Activated CD4-positive, alpha-beta T cell treated with anti-CD3 and anti-CD28 coated beads, Interleukin-2, amount 10 ng/mL, durations not matched to agents 7 days and 5 days (primary cell): ENCODE data around the gene KRTAP10-12. TPM values are rescaled to one million over a fixed set of nuclear protein-coding genes. Genes with fewer than 3 reads are reported as not detected.
"Not testable (repeated sequence)": the region's sequence is repeated elsewhere in the genome, so short reads cannot be mapped to it uniquely, and the experiment has no call there.

Experiments
- CTCF ChIA-PET: fragments of 350-600 bp; sonication (Branson Sonifier 250); formaldehyde crosslinking; loops from one replicate; lab custom pipeline; 2021; ENCODE audit warnings: antibody characterized with exemption; lab: Charles Lee
- POLR2A ChIA-PET: fragments of 350-600 bp; sonication (Branson Sonifier 250); formaldehyde crosslinking; loops from one replicate; lab custom pipeline; 2021; ENCODE audit warnings: antibody characterized with exemption; lab: Charles Lee
- DNase-seq: peaks from one replicate; pipeline ENCODE4 v3.0.0-alpha.2; 2020
- H3K27ac Mint-ChIP-seq: one replicate; pipeline ENCODE4 v1.8.0; 2021; ENCODE audit warnings: mild to moderate bottlenecking, moderate library complexity, mixed read lengths
- H3K27me3 Mint-ChIP-seq: one replicate; pipeline ENCODE4 v1.8.0; 2021; ENCODE audit warnings: mixed read lengths
- H3K36me3 Mint-ChIP-seq: one replicate; pipeline ENCODE4 v1.8.0; 2021; ENCODE audit warnings: low read depth, mixed read lengths
- H3K4me1 Mint-ChIP-seq: one replicate; pipeline ENCODE4 v1.8.0; 2021; ENCODE audit warnings: mixed read lengths
- H3K4me3 Mint-ChIP-seq: one replicate; pipeline ENCODE4 v1.8.0; 2021; ENCODE audit warnings: mild to moderate bottlenecking, moderate library complexity, mixed read lengths
- H3K9me3 Mint-ChIP-seq: one replicate; pipeline ENCODE4 v1.8.0; 2021; ENCODE audit warnings: mixed read lengths
- total RNA-seq, 2 experiments: library from RNA; stranded (reverse); gene quantifications; one replicate each; pipeline ENCODE4 v1.2.3, GENCODE V29; 2021

KRTAP10-12 gene
- not detected for total RNA-seq

GRCh38 chr21:44697172-44697810 lies at the start of gene KRTAP10-12:
KRTAP10-12 (plus strand) TSS chr21:44697172; CDS start chr21:44697202, 30 bp downstream.
- POLR2A ChIA-PET, H3K36me3 Mint-ChIP-seq, H3K4me1 Mint-ChIP-seq, H3K4me3 Mint-ChIP-seq, H3K27ac Mint-ChIP-seq: not testable (repeated sequence)
- Mint-ChIP-seq H3K27me3 (peaks cover 54% of the 10 kb centered on the region), H3K9me3 (peaks cover 11% of the 10 kb centered on the region)
- peak; percentile 1 for DNase-seq
- CTCF ChIA-PET = interaction anchor here (0.6 kb wide), 1 partner anchor 187 kb away, joined by 3 read pairs; no protein-coding TSS in a partner anchor

- peaks cover 23% of the 10 kb centered on the region for H3K9me3 Mint-ChIP-seq
- ChIA-PET CTCF (interaction anchor here (1.4 to 1.8 kb wide), 2 partner anchors 8 to 10 kb away, joined by 3 to 5 read pairs; partner anchors contain the start of genes KRTAP12-3 and KRTAP12-4), POLR2A (no interaction called here)
- DNase-seq = no peak
- no peaks in the 10 kb centered on the region for H3K4me1 Mint-ChIP-seq
- no peak overlapping the region for H3K27ac Mint-ChIP-seq
- H3K27me3 Mint-ChIP-seq = peaks cover 2% of the 10 kb centered on the region
- H3K4me3 Mint-ChIP-seq = no peak overlapping the region
- peaks cover 8% of the 10 kb centered on the region for H3K36me3 Mint-ChIP-seq
These were observed 49.8 kb upstream of the KRTAP10-12 start for GRCh38 chr21:44647222-44647552.

GRCh38 chr21:44648557-44649311 lies 48.2 kb upstream of the KRTAP10-12 start:
- Mint-ChIP-seq H3K27ac (no peak overlapping the region), H3K4me1 (peaks cover 4% of the 10 kb centered on the region), H3K9me3 (peaks cover 23% of the 10 kb centered on the region), H3K4me3 (no peak overlapping the region), H3K36me3 (peaks cover 12% of the 10 kb centered on the region), H3K27me3 (no peaks in the 10 kb centered on the region)
- CTCF ChIA-PET = interaction anchor here (1.4 kb wide), 1 partner anchor 9 kb away, joined by 3 read pairs; the partner anchor contains the start of gene KRTAP12-3
- no peak for DNase-seq
- POLR2A ChIA-PET = no interaction called here

GRCh38 chr21:44649521-44650100 lies 47.4 kb upstream of the KRTAP10-12 start:
- H3K27me3 Mint-ChIP-seq = no peaks in the 10 kb centered on the region
- no peak overlapping the region for H3K4me3 Mint-ChIP-seq
- CTCF ChIA-PET = no interaction called here
- POLR2A ChIA-PET = no interaction called here
- peaks cover 18% of the 10 kb centered on the region for H3K36me3 Mint-ChIP-seq
- H3K27ac Mint-ChIP-seq = no peak overlapping the region
- peaks cover 19% of the 10 kb centered on the region for H3K9me3 Mint-ChIP-seq
- no peak for DNase-seq
- peaks cover 12% of the 10 kb centered on the region for H3K4me1 Mint-ChIP-seq

GRCh38 chr21:44650265-44650972 lies 46.6 kb upstream of the KRTAP10-12 start:
- no peak for DNase-seq
- Mint-ChIP-seq H3K4me1 (peaks cover 16% of the 10 kb centered on the region), H3K27ac (no peak overlapping the region), H3K9me3 (peaks cover 18% of the 10 kb centered on the region), H3K27me3 (no peaks in the 10 kb centered on the region), H3K36me3 (peaks cover 19% of the 10 kb centered on the region), H3K4me3 (no peak overlapping the region)
- CTCF ChIA-PET = no interaction called here
- POLR2A ChIA-PET = no interaction called here

- ChIA-PET CTCF (no interaction called here), POLR2A (no interaction called here)
- DNase-seq = no peak
- Mint-ChIP-seq H3K9me3 (peaks cover 22% of the 10 kb centered on the region), H3K27ac (no peak overlapping the region), H3K4me3 (no peak overlapping the region), H3K36me3 (peaks cover 22% of the 10 kb centered on the region), H3K27me3 (no peaks in the 10 kb centered on the region), H3K4me1 (peaks cover 21% of the 10 kb centered on the region)
These were observed 45.8 kb upstream of the KRTAP10-12 start for GRCh38 chr21:44650973-44651675.

- peaks cover 42% of the 10 kb centered on the region for H3K36me3 Mint-ChIP-seq
- peak overlapping the region; percentile 36 for H3K27ac Mint-ChIP-seq
- H3K4me1 Mint-ChIP-seq = peaks cover 41% of the 10 kb centered on the region
- CTCF ChIA-PET = no interaction called here
- POLR2A ChIA-PET = no interaction called here
- peaks cover 41% of the 10 kb centered on the region for H3K9me3 Mint-ChIP-seq
- no peaks in the 10 kb centered on the region for H3K27me3 Mint-ChIP-seq
- H3K4me3 Mint-ChIP-seq = no peak overlapping the region
- DNase-seq = no peak
These were observed 43.8 kb upstream of the KRTAP10-12 start for GRCh38 chr21:44653123-44653522.

- Mint-ChIP-seq H3K9me3 (peaks cover 49% of the 10 kb centered on the region), H3K4me3 (no peak overlapping the region), H3K27ac (peak overlapping the region; percentile 78), H3K27me3 (no peaks in the 10 kb centered on the region), H3K36me3 (peaks cover 50% of the 10 kb centered on the region), H3K4me1 (peaks cover 49% of the 10 kb centered on the region)
- POLR2A ChIA-PET = no interaction called here
- CTCF ChIA-PET = interaction anchor here (0.5 to 1.8 kb wide), 3 partner anchors 7 to 25 kb away, joined by 3 to 5 read pairs (median 3); partner anchors contain the start of gene KRTAP10-11
- DNase-seq = peak; percentile 15
These were observed 43.1 kb upstream of the KRTAP10-12 start for GRCh38 chr21:44653656-44654575.

GRCh38 chr21:44654576-44655175 lies 42.3 kb upstream of the KRTAP10-12 start, which contains the start of gene KRTAP12-4:
KRTAP12-4 (minus strand) TSS chr21:44654659; CDS start chr21:44654614, 45 bp downstream.
- ChIA-PET POLR2A (no interaction called here), CTCF (interaction anchor here (1.1 to 1.8 kb wide), 4 partner anchors 8 to 36 kb away, joined by 3 to 5 read pairs (median 4); partner anchors contain the start of gene KRTAP10-11)
- Mint-ChIP-seq H3K4me1 (peaks cover 56% of the 10 kb centered on the region), H3K36me3 (peaks cover 57% of the 10 kb centered on the region), H3K27ac (peak within 1 kb of the TSS; percentile 78), H3K27me3 (no peaks in the 10 kb centered on the region), H3K9me3 (peaks cover 53% of the 10 kb centered on the region), H3K4me3 (no peak within 1 kb of the TSS)
- DNase-seq = no peak

- ChIA-PET POLR2A (no interaction called here), CTCF (no interaction called here)
- Mint-ChIP-seq H3K27me3 (peaks cover 4% of the 10 kb centered on the region), H3K4me1 (peaks cover 61% of the 10 kb centered on the region), H3K9me3 (peaks cover 67% of the 10 kb centered on the region), H3K27ac (peak overlapping the region; percentile 99), H3K4me3 (peak overlapping the region; percentile 55), H3K36me3 (peaks cover 66% of the 10 kb centered on the region)
- DNase-seq = no peak
These were observed 40.1 kb upstream of the KRTAP10-12 start for GRCh38 chr21:44656868-44657267.
